Neuron (in vitro differentiated cells): ENCODE results near the gene TRPC1.
A peak's percentile ranks its signal among the peaks of the same experiment; 100 is the strongest.
"Not testable (repeated sequence)": the region's sequence is repeated elsewhere in the genome, so short reads cannot be mapped to it uniquely, and the experiment has no call there.

Source experiments
- H2AFZ ChIP-seq: one replicate; pipeline ENCODE4 v1.6.1; 2013; ENCODE audit warnings: low read depth, mild to moderate bottlenecking, inconsistent platforms, low read length, moderate library complexity
- H3K27me3 ChIP-seq: one replicate; pipeline ENCODE4 v1.6.1; 2013; ENCODE audit warnings: low read length; ENCODE audit not compliant: insufficient read depth
- H3K36me3 ChIP-seq: one replicate; pipeline ENCODE4 v1.6.1; 2013; ENCODE audit warnings: low read length; ENCODE audit not compliant: insufficient read depth
- H3K4me1 ChIP-seq: one replicate; pipeline ENCODE4 v1.6.1; 2013; ENCODE audit warnings: low read length; ENCODE audit not compliant: insufficient read depth
- H3K4me3 ChIP-seq: 2 replicates; pipeline ENCODE4 v1.5.1; 2013; ENCODE audit warnings: mild to moderate bottlenecking, low read length, moderate library complexity
- H3K9me3 ChIP-seq: one replicate; pipeline ENCODE4 v1.6.1; 2013; ENCODE audit warnings: low read length

Gene TRPC1

GRCh38 chr3:142723968-142724681, at the start of gene TRPC1:
Gene TRPC1, plus strand, starts transcription at chr3:142724034. Its CDS starts 526 bp downstream, at chr3:142724560.
- H3K9me3 ChIP-seq = no peaks in the 10 kb centered on the region
- peaks cover 5% of the 10 kb centered on the region for H3K36me3 ChIP-seq
- peak within 1 kb of the TSS; percentile 49 for H2AFZ ChIP-seq
- peak within 1 kb of the TSS; percentile 90 for H3K4me3 ChIP-seq
- H3K4me1 ChIP-seq = peaks cover 18% of the 10 kb centered on the region
- H3K27me3 ChIP-seq = no peaks in the 10 kb centered on the region

DNA sequence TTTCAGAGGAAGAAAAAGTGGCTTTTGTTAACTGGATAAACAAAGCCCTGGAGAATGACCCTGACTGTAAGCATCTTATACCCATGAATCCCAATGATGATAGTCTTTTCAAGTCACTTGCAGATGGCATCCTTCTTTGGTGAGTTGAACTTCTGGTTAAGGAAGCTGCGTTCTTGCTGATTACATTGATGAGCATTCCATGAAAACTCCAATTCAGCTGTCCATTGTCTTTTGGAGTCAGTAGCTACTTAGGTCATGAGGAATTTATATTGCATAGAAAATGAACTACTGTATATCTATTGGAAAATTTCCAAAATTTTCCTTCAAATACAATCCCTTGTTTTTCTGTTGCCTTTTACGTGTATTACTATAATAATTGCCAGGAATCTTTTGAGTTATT, 47.7 kb upstream of the TRPC1 start:
- no peak overlapping the region for H2AFZ ChIP-seq

DNA sequence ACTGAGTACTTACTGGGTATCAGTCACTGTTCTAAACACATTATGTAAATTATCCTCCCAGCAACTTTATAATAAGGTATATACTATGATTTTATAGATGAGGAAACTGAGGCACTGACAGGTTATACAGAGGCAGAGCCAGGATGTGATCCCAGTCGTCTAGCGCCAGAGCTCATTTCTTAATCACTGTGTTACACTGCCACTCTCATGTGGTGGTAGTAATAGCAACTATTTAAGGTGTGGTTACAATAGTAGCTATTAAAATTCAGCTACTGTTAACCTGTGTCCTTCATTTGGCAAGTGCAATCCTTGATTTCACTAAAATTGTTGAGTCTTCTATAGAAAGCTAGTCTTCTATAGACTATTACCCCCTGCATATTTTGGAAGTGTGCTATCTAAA, 43.1 kb upstream of the TRPC1 start:
- H3K4me1 ChIP-seq = no peaks in the 10 kb centered on the region
- H3K9me3 ChIP-seq = no peaks in the 10 kb centered on the region
- H3K36me3 ChIP-seq = no peaks in the 10 kb centered on the region
- H3K27me3 ChIP-seq = no peaks in the 10 kb centered on the region
- H3K4me3 ChIP-seq = no peak overlapping the region
- no peak overlapping the region for H2AFZ ChIP-seq

More for the DNA sequence above, 47.7 kb upstream of the TRPC1 start:
- Histone ChIP-seq H3K27me3 (no peaks in the 10 kb centered on the region), H3K4me1 (no peaks in the 10 kb centered on the region), H3K4me3 (no peak overlapping the region), H3K9me3 (no peaks in the 10 kb centered on the region), H3K36me3 (no peaks in the 10 kb centered on the region)

- H3K4me3 ChIP-seq = no peak overlapping the region
- H2AFZ ChIP-seq = no peak overlapping the region
- no peaks in the 10 kb centered on the region for H3K4me1 ChIP-seq
- H3K9me3 ChIP-seq = no peaks in the 10 kb centered on the region
- H3K27me3 ChIP-seq = no peaks in the 10 kb centered on the region
- no peaks in the 10 kb centered on the region for H3K36me3 ChIP-seq
Measured at GRCh38 chr3:142690613-142691012, 33.2 kb upstream of the TRPC1 start.

DNA sequence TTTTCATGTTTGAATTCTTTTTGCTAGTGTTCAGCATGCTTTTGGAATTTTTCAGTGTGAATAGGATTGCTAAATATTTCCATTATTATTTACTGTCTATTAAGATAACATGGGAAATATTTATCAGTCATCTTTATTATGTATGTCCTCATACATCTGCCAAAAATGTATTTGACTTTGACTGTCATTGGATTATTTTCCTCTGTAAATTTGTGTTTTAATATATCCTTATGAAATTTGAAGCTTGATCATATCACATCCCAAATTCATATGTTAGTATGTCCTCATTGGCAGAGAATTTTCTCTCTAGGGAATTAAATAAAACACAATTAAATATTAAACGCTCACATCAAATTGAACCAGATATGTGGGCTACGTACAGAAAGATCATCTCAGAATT, 32.3 kb upstream of the TRPC1 start:
- Histone ChIP-seq H3K27me3 (no peaks in the 10 kb centered on the region), H3K36me3 (no peaks in the 10 kb centered on the region), H3K9me3 (no peaks in the 10 kb centered on the region), H2AFZ (no peak overlapping the region), H3K4me1 (no peaks in the 10 kb centered on the region), H3K4me3 (no peak overlapping the region)

GRCh38 chr3:142693136-142693853, 30.5 kb upstream of the TRPC1 start:
- H3K9me3 ChIP-seq = no peaks in the 10 kb centered on the region
- no peaks in the 10 kb centered on the region for H3K27me3 ChIP-seq

DNA sequence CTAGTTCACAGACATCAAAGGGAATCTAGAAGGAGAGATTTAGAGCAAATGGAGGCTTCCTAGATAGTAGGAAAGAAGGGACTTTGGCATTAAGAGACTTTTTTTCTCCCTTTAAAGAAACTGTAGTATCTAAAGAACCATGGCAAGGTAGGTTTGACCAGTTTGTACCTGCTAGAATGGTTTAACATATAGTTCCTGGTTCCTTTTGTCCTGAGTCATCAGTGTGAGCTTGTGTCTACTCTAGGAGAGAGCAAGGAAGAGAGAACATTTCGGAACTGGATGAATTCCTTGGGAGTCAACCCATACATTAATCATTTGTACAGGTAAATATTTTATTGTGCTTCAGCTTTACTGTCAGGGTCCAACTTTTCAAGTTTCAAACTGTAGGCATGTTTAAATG, 29.6 kb upstream of the TRPC1 start:
- Histone ChIP-seq H3K36me3 (no peaks in the 10 kb centered on the region), H3K9me3 (no peaks in the 10 kb centered on the region), H3K4me1 (no peaks in the 10 kb centered on the region), H3K4me3 (no peak overlapping the region), H3K27me3 (no peaks in the 10 kb centered on the region), H2AFZ (no peak overlapping the region)

More at GRCh38 chr3:142693136-142693853, 30.5 kb upstream of the TRPC1 start:
- H3K4me1 ChIP-seq = no peaks in the 10 kb centered on the region
- H3K4me3 ChIP-seq = no peak overlapping the region
- H3K36me3 ChIP-seq = no peaks in the 10 kb centered on the region
- no peak overlapping the region for H2AFZ ChIP-seq

DNA sequence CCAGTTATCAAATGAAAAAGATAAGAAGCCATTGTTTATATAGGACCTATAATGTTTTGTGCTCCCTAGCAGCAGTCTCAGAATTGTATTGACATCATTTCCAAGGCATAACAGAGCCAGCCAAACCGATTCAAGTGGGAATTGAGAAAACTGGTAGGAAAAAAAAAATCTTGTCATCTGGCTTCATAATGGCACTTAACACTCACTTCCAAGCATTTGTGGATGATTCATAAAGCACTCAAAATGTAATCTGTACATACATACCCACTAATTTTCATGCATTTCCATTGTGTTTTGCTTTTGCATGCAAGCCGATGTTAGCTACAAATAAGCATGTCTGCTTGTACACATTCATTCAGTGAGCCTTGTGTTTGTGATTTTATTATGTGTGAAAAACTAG, 18.6 kb upstream of the TRPC1 start:
- no peaks in the 10 kb centered on the region for H3K36me3 ChIP-seq
- no peaks in the 10 kb centered on the region for H3K9me3 ChIP-seq
- peaks cover 7% of the 10 kb centered on the region for H3K4me1 ChIP-seq
- no peaks in the 10 kb centered on the region for H3K27me3 ChIP-seq
- H3K4me3 ChIP-seq = no peak overlapping the region
- H2AFZ ChIP-seq = no peak overlapping the region

DNA sequence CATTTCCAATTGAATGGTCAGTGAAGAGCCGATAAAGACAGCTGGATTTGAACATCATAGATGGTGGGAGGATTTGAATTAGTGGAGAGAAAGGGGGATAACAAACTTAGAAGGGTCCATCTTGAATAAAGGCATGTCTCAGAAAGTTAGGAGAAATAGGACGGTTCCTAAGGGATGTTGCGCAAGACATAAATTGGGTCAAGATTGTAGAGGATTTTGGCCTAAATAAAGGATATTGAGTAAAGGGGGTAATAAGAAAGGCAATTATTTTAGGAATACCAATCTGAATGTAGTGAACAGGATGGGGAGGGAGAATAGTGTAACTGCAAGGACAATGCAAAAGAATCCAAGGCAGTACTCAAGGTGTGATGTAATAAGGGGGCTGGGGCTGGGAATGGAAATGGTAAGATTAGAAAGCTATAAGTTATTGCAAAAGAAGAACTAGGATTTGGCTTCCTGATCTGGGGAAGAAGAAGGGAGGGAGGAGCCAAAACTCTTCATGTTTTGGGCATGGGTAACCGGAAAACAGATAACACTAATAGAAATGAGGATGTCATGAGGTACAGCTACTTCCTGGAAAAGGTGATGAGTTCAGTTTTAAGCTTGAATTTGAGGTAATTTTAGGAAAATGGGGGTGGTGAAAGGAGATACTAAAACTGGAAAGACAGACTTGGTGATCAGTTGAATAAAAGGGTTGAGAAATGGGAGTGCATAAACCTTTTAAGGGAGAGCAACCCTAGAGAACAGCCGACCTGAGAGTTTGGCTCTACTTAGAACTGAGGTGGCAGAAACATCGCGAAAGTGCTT, 17.3 kb upstream of the TRPC1 start:
- Histone ChIP-seq H3K36me3 (no peaks in the 10 kb centered on the region), H3K27me3 (no peaks in the 10 kb centered on the region), H2AFZ (no peak overlapping the region), H3K4me3 (no peak overlapping the region), H3K9me3 (no peaks in the 10 kb centered on the region), H3K4me1 (peaks cover 7% of the 10 kb centered on the region)

- H3K4me1 ChIP-seq = peaks cover 7% of the 10 kb centered on the region
- no peaks in the 10 kb centered on the region for H3K27me3 ChIP-seq
- H2AFZ ChIP-seq = no peak overlapping the region
- no peaks in the 10 kb centered on the region for H3K36me3 ChIP-seq
- no peak overlapping the region for H3K4me3 ChIP-seq
- no peaks in the 10 kb centered on the region for H3K9me3 ChIP-seq
Measured at GRCh38 chr3:142709207-142709606, 14.6 kb upstream of the TRPC1 start.

GRCh38 chr3:142714882-142715281, 9.0 kb upstream of the TRPC1 start:
- H3K4me1 ChIP-seq = not testable (repeated sequence)

GRCh38 chr3:142716102-142716501, 7.7 kb upstream of the TRPC1 start:
- Histone ChIP-seq H2AFZ (no peak overlapping the region), H3K4me1 (no peaks in the 10 kb centered on the region), H3K9me3 (no peaks in the 10 kb centered on the region), H3K4me3 (no peak overlapping the region), H3K27me3 (no peaks in the 10 kb centered on the region), H3K36me3 (no peaks in the 10 kb centered on the region)

More at GRCh38 chr3:142714882-142715281, 9.0 kb upstream of the TRPC1 start:
- H2AFZ ChIP-seq, H3K4me3 ChIP-seq, H3K9me3 ChIP-seq, H3K27me3 ChIP-seq, H3K36me3 ChIP-seq: not testable (repeated sequence)

GRCh38 chr3:142723665-142723967, 218 bp upstream of the TRPC1 start:
- peak overlapping the region; percentile 90 for H3K4me3 ChIP-seq
- no peak overlapping the region for H2AFZ ChIP-seq
- no peaks in the 10 kb centered on the region for H3K27me3 ChIP-seq
- H3K36me3 ChIP-seq = no peaks in the 10 kb centered on the region
- H3K4me1 ChIP-seq = peaks cover 18% of the 10 kb centered on the region
- H3K9me3 ChIP-seq = no peaks in the 10 kb centered on the region
